SH-SY5Y (cell line): Measurements from ENCODE around the gene NARS2.

Experiments used
- GATA2 ChIP-seq: IDR thresholded peaks from 2 replicates; pipeline ENCODE4 v1.6.1; 2011; ENCODE audit warnings: mild to moderate bottlenecking, low read depth, low read length
- GATA3 ChIP-seq: IDR thresholded peaks from 2 replicates; pipeline ENCODE4 v1.6.1; 2011; ENCODE audit warnings: low read depth, mild to moderate bottlenecking, low read length, moderate library complexity

- TF ChIP-seq GATA3 (no peak), GATA2 (peak; percentile 33)
Observed at GRCh38 chr11:78425399-78426070, 149.1 kb downstream of the NARS2 start.
